H9 (cell line): ENCODE measurements around the gene MYRIP. TPM values are rescaled to one million over a fixed set of nuclear protein-coding genes. Genes with fewer than 3 reads are reported as not detected.

Experiments used
- DNase-seq: peaks from one replicate; pipeline ENCODE4 v3.0.0-alpha.2; 2017
- H2AFZ ChIP-seq: one replicate; pipeline ENCODE4 v1.6.1; 2013; ENCODE audit warnings: mild to moderate bottlenecking, low read length, control low read depth, moderate library complexity
- H2AK5ac ChIP-seq: 2 replicates; pipeline ENCODE4 v1.6.1; 2013; ENCODE audit warnings: low read length, control low read depth, mixed read lengths; ENCODE audit not compliant: insufficient read length
- H2BK120ac ChIP-seq: one replicate; pipeline ENCODE4 v1.6.1; 2013; ENCODE audit warnings: low read depth, mild to moderate bottlenecking, low read length, control low read depth, inconsistent platforms; ENCODE audit not compliant: poor library complexity, severe bottlenecking
- H2BK12ac ChIP-seq: 2 replicates; pipeline ENCODE4 v1.6.1; 2013; ENCODE audit warnings: low read length, control low read depth, mixed read lengths, low read depth; ENCODE audit not compliant: insufficient read length
- H2BK15ac ChIP-seq: 2 replicates; pipeline ENCODE4 v1.6.1; 2013; ENCODE audit warnings: low read depth, low read length, control low read depth
- H2BK20ac ChIP-seq: one replicate; pipeline ENCODE4 v1.6.1; 2013; ENCODE audit warnings: low read depth, mild to moderate bottlenecking, low read length, control low read depth, inconsistent platforms; ENCODE audit not compliant: poor library complexity, severe bottlenecking
- H2BK5ac ChIP-seq: 2 replicates; pipeline ENCODE4 v1.6.1; 2013; ENCODE audit warnings: low read length, control low read depth, mixed read lengths; ENCODE audit not compliant: insufficient read length
- H3K14ac ChIP-seq: 2 replicates; pipeline ENCODE4 v1.6.1; 2013; ENCODE audit warnings: low read length, control low read depth; ENCODE audit not compliant: insufficient read depth
- H3K18ac ChIP-seq: 2 replicates; pipeline ENCODE4 v1.6.1; 2013; ENCODE audit warnings: low read depth, mild to moderate bottlenecking, mixed read lengths, low read length, control low read depth; ENCODE audit not compliant: insufficient read length
- H3K23ac ChIP-seq: 2 replicates; pipeline ENCODE4 v1.6.1; 2013; ENCODE audit warnings: low read length, control low read depth, mixed read lengths, low read depth; ENCODE audit not compliant: insufficient read length
- H3K23me2 ChIP-seq: 2 replicates; pipeline ENCODE4 v1.6.1; 2013; ENCODE audit warnings: low read depth, mild to moderate bottlenecking, mixed read lengths, low read length, control low read depth; ENCODE audit not compliant: insufficient read length, poor library complexity, severe bottlenecking
- H3K27ac ChIP-seq: 2 replicates; pipeline ENCODE4 v1.5.1; 2013; ENCODE audit warnings: low read length, control low read depth, mixed read lengths, low read depth; ENCODE audit not compliant: insufficient read length
- H3K27me3 ChIP-seq: 2 replicates; pipeline ENCODE4 v1.6.1; 2013; ENCODE audit warnings: low read length, control low read depth, inconsistent platforms; ENCODE audit not compliant: insufficient read depth
- H3K4ac ChIP-seq: 2 replicates; pipeline ENCODE4 v1.6.1; 2013; ENCODE audit warnings: low read depth, mild to moderate bottlenecking, control low read depth, inconsistent platforms, low read length, moderate library complexity
- H3K4me1 ChIP-seq: 2 replicates; pipeline ENCODE4 v1.6.1; 2013; ENCODE audit warnings: low read length, control low read depth, inconsistent platforms; ENCODE audit not compliant: insufficient read depth
- H3K4me2 ChIP-seq: 2 replicates; pipeline ENCODE4 v1.6.1; 2013; ENCODE audit warnings: low read length, control low read depth, mixed read lengths; ENCODE audit not compliant: insufficient read length, insufficient read depth
- H3K56ac ChIP-seq: 2 replicates; pipeline ENCODE4 v1.6.1; 2013; ENCODE audit warnings: low read depth, mild to moderate bottlenecking, mixed read lengths, low read length, control low read depth; ENCODE audit not compliant: insufficient read length
- H3K79me1 ChIP-seq: 2 replicates; pipeline ENCODE4 v1.6.1; 2013; ENCODE audit warnings: low read depth, mild to moderate bottlenecking, moderate library complexity, low read length, control low read depth, inconsistent platforms; ENCODE audit not compliant: insufficient read depth, poor library complexity, severe bottlenecking
- H3K79me2 ChIP-seq: 2 replicates; pipeline ENCODE4 v1.6.1; 2013; ENCODE audit warnings: low read length, control low read depth, inconsistent platforms; ENCODE audit not compliant: insufficient read depth
- H3K9ac ChIP-seq: 2 replicates; pipeline ENCODE4 v1.6.1; 2013; ENCODE audit warnings: low read length, control low read depth, mixed read lengths; ENCODE audit not compliant: insufficient read length; ENCODE audit errors: extremely low read depth
- H3K9me3 ChIP-seq: one replicate; pipeline ENCODE4 v1.6.1; 2013; ENCODE audit warnings: low read depth, low read length, inconsistent platforms; ENCODE audit not compliant: control insufficient read depth
- H3T11ph ChIP-seq: one replicate; pipeline ENCODE4 v1.6.1; 2013; ENCODE audit warnings: mild to moderate bottlenecking, low read length, control low read depth, inconsistent platforms
- H4K20me1 ChIP-seq: one replicate; pipeline ENCODE4 v1.6.1; 2013; ENCODE audit not compliant: control insufficient read depth, insufficient read length, insufficient read depth
- H4K5ac ChIP-seq: 2 replicates; pipeline ENCODE4 v1.6.1; 2013; ENCODE audit warnings: low read depth, mild to moderate bottlenecking, mixed read lengths, low read length, control low read depth; ENCODE audit not compliant: insufficient read length
- H4K8ac ChIP-seq: replicated peaks from 2 replicates; pipeline ENCODE4 v1.6.1; 2013; ENCODE audit warnings: low read length, control low read depth, mixed read lengths, low read depth; ENCODE audit not compliant: insufficient read length
- H4K91ac ChIP-seq: 2 replicates; pipeline ENCODE4 v1.6.1; 2013; ENCODE audit warnings: low read depth, mild to moderate bottlenecking, moderate library complexity, mixed read lengths, low read length, control low read depth; ENCODE audit not compliant: insufficient read length
- H3K27ac Mint-ChIP-seq, 3 experiments: 2 replicates in 2 of 3; 3 replicates in 1 of 3; pipeline ENCODE4 v1.8.0; 2020 to 2021; ENCODE audit warnings: mixed read lengths in 3 of 3, mild to moderate bottlenecking in 1 of 3, moderate library complexity in 1 of 3
- H3K27me3 Mint-ChIP-seq: 2 replicates; pipeline ENCODE4 v1.8.0; 2021; ENCODE audit warnings: low read depth, mild to moderate bottlenecking, moderate library complexity, mixed read lengths
- H3K36me3 Mint-ChIP-seq, 3 experiments: 2 replicates in 2 of 3; 3 replicates in 1 of 3; pipeline ENCODE4 v1.8.0; 2020 to 2021; ENCODE audit warnings: low read depth in 3 of 3, mixed read lengths in 3 of 3; ENCODE audit not compliant: insufficient read depth in 1 of 3
- H3K4me1 Mint-ChIP-seq, 2 experiments: 2 replicates each; pipeline ENCODE4 v1.8.0; 2020; ENCODE audit warnings: mixed read lengths in 2 of 2
- H3K4me3 Mint-ChIP-seq, 2 experiments: 2 replicates in 1 of 2; 3 replicates in 1 of 2; pipeline ENCODE4 v1.8.0; 2020 to 2021; ENCODE audit warnings: mild to moderate bottlenecking in 2 of 2, mixed read lengths in 2 of 2, moderate library complexity in 1 of 2
- H3K9me3 Mint-ChIP-seq, 2 experiments: 2 replicates in 1 of 2; 3 replicates in 1 of 2; pipeline ENCODE4 v1.8.0; 2020; ENCODE audit warnings: mild to moderate bottlenecking in 2 of 2, mixed read lengths in 2 of 2, moderate library complexity in 1 of 2
- WGBS: extraction: QIAGEN DNeasy Blood & Tissue Kit; methylation state at CpG from one replicate; pipeline ENCODE4 v1.1.7; 2013; ENCODE audit warnings: missing lambda C conversion rate, low lambda C conversion rate, mixed read lengths; ENCODE audit not compliant: insufficient read length; ENCODE audit errors: extremely low coverage; 5-methylcytosine and 5-hydroxymethylcytosine counted together
- total RNA-seq: library from RNA; stranded (reverse); gene quantifications from 2 replicates; pipeline ENCODE4 v1.2.1, GENCODE V29; 2021
- TF ChIP-seq, protein P1 (sequence below): fragments of 200-600 bp; sonication (generic); conservative IDR thresholded peaks from 3 replicates; pipeline ENCODE4 v1.8.0; 2021; ENCODE audit warnings: antibody characterized with exemption, mild to moderate bottlenecking

The MYRIP gene
- total RNA-seq, 1 experiment from 2014 or later: 1.8 TPM

DNA sequence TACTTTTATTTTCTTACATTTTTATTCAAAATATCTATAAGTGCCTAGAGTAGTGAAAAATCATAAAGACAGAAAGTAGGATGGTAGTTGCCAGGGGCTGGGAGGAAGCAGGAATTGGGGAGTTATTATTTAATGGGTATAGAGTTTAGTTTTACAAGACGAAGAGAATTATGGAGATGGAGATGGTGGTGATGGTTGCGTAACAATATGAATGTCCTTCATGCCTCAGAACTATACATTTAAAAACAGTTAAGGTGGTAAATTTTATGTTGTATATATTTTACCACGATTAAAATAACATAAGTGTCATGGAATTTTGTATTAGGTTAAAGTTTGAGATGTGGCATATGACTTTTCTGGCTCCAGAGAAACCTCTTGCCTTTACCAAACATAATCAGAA lies 171.4 kb downstream of the MYRIP start:
- Histone ChIP-seq H3K4ac (no peak overlapping the region), H3K14ac (no peak overlapping the region), H3K27me3 (no peaks in the 10 kb centered on the region), H3K18ac (no peak overlapping the region), H3K79me2 (no peaks in the 10 kb centered on the region), H2AK5ac (no peak overlapping the region), H2AFZ (no peak overlapping the region), H3K27ac (no peak overlapping the region), H3T11ph (no peak overlapping the region), H3K23ac (no peak overlapping the region), H4K91ac (no peak overlapping the region), H3K23me2 (no peaks in the 10 kb centered on the region), H2BK20ac (no peak overlapping the region), H2BK5ac (no peak overlapping the region), H3K9me3 (no peaks in the 10 kb centered on the region), H3K56ac (no peak overlapping the region), H4K5ac (no peak overlapping the region), H2BK120ac (no peak overlapping the region), H3K4me2 (no peak overlapping the region), H4K8ac (no peak overlapping the region), H3K4me1 (no peaks in the 10 kb centered on the region), H2BK15ac (no peak overlapping the region), H3K9ac (no peak overlapping the region), H3K79me1 (no peaks in the 10 kb centered on the region), H2BK12ac (no peak overlapping the region), H4K20me1 (no peaks in the 10 kb centered on the region)
- no peak overlapping the region; a peak in 1 of 7 replicates for H3K27ac Mint-ChIP-seq
- TF ChIP-seq, protein P1, sequence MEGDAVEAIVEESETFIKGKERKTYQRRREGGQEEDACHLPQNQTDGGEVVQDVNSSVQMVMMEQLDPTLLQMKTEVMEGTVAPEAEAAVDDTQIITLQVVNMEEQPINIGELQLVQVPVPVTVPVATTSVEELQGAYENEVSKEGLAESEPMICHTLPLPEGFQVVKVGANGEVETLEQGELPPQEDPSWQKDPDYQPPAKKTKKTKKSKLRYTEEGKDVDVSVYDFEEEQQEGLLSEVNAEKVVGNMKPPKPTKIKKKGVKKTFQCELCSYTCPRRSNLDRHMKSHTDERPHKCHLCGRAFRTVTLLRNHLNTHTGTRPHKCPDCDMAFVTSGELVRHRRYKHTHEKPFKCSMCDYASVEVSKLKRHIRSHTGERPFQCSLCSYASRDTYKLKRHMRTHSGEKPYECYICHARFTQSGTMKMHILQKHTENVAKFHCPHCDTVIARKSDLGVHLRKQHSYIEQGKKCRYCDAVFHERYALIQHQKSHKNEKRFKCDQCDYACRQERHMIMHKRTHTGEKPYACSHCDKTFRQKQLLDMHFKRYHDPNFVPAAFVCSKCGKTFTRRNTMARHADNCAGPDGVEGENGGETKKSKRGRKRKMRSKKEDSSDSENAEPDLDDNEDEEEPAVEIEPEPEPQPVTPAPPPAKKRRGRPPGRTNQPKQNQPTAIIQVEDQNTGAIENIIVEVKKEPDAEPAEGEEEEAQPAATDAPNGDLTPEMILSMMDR: no peak
- no peak for DNase-seq
- H3K36me3 Mint-ChIP-seq: 0 out of 7 replicates have a peak, but pooled peaks cover 0 to 1% (median 0%) of the 10 kb centered on the region in 3 experiments
- no peak overlapping the region for H3K4me3 Mint-ChIP-seq
- peaks cover 1% of the 10 kb centered on the region; the same call in 1 of the 2 replicates for H3K27me3 Mint-ChIP-seq
- peaks cover 4% of the 10 kb centered on the region in 2 experiments; a peak in 3 of 4 replicates for H3K4me1 Mint-ChIP-seq
- peaks cover 0 to 4% of the 10 kb centered on the region in 2 experiments; a peak in 1 of 5 replicates for H3K9me3 Mint-ChIP-seq
- 100% methylated on average over 1 of the region's 3 CpGs for WGBS
